Stimulated activated CD8-positive, alpha-beta memory T cell treated with anti-CD3 and anti-CD28 coated beads, Interleukin-12 subunit alpha, Interleukin-12 subunit beta, amount 100 ng/mL, for 24 hours (primary cell): ENCODE measurements around the gene NRG2.

Experiments used
- DNase-seq: peaks from one replicate; pipeline ENCODE4 v3.0.0-alpha.2; 2020; ENCODE audit errors: extremely low read depth

Gene NRG2

GRCh38 chr5:139946440-139946839 is 96.7 kb downstream of the NRG2 start:
- DNase-seq = no peak

DNA sequence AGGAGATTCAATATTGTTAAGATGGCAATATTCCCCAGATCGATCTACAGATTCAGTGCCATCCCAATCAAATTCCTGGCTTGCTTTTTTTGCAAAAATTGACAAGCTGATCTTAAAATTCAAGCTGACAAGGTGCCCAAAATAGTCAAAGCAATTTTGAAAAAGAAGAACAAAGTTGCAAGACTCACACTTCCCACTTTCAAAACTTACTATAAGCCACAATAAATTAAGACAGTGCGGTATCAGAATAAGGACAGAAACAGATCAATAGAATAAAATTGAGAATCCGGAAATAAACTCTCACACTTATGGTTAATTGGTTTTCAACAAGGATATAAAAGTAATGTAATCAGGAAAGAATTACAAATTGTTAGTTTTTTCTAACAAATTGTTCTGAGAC is 97.1 kb downstream of the NRG2 start:
- DNase-seq = no peak

GRCh38 chr5:139942243-139942642 is 100.9 kb downstream of the NRG2 start:
- no peak for DNase-seq

GRCh38 chr5:139930406-139930805 is 112.7 kb downstream of the NRG2 start:
- no peak for DNase-seq

DNA sequence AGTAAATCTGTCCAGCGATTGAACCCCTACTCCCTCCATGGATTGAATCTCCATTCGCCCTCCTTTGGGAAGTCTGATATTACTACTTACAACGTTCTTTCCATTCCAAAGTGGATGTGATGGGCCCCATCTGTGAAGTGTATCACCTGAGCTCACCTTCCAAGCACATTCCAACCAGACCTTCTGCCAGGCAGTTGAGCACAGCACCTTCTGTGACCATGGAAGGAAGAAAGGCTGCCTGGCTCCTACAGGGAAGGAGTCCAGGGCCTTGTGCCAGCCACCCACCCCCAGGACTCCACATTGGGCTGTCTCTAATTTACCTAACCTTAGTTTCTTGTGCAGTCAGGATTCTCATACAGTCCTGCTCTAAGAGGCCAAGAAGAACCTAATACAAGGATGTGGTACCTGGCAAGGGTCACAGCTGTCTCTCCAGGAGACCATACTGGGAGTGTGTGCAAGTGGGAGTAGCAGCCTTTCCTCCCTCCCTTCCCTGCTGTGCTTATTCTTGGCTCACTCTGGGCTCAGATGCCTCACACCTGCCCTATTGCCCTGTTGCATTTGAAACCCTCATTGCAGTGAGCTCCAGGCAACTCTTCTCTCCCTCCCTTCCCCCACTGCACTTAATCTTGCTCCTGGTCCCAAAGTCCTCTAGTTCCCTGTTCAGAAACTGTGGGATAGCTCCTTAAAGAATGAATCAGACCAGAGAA is 116.1 kb downstream of the NRG2 start:
- DNase-seq = no peak

DNA sequence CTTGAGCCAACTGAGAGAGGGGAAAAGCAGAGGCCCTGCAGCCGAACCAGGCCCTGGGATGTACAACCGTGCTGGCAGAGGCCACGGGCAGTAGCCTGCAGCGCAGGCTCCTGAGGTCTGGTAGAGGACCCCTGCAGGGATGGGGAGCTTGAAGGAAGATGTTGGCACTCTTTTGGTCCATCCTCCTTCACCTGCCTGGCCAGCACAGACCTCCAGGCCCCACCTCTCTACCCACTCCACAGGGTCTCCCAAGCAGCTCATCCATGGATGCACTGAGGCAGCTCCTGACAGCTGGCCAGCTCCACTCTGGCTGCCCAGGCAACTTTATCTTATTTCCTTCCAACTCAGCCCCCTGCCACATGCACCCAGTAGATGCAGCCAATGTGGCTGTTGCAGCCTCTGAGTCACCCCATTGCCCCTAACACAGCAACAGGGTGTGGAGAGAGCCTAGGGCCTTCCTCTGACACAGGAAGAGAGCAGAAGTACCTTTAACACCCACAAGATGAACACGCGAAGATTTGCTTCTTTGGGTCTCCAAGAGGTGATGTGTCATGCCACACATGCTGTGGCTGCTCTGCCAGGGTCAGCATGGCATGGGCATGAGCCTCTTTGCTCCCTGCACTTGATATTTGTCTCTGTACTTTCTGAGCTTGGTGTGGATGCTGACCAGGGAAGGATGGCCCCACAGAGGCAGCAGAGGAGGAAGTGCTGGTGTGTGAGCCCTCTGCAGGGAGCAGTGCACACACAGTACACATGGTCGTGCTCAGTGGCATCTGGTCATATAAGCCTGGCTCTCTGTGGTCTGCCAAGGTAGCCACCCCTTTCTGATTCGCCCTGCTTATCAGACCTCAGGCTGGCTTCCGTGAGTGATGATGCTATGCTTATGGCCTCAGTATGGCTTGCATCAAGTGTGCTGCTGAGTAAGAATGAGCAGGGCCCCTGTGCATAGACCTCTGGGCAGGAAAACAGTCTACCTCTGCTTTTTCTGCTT is 117.2 kb downstream of the NRG2 start:
- DNase-seq = no peak

GRCh38 chr5:139925216-139925562 is 117.9 kb downstream of the NRG2 start:
- no peak for DNase-seq

- DNase-seq = no peak
Observed at GRCh38 chr5:139924294-139925215, 118.5 kb downstream of the NRG2 start.

- DNase-seq = no peak
Observed at GRCh38 chr5:139919308-139919707, 123.8 kb downstream of the NRG2 start.

GRCh38 chr5:139915834-139916233 is 127.3 kb downstream of the NRG2 start:
- DNase-seq = no peak

DNA sequence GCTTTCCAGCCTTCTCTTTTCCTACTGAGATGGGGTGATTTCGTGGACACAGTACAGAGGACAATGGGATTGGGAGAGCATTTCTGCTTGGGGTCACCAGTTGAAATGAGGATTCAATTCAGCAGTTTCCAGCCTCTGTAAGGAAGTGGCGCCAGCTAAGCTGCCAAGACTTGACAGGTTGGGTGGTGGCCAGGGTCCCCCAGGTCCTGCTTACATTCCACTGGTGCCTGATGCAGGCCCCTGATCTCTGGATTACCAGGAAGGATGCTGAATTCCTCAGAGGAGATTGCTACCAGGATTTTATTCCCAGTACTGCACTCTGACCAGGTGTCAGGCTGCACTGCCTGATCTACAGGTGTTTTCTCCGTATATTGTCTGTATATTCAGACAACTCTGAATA is 127.8 kb downstream of the NRG2 start:
- DNase-seq = no peak

DNA sequence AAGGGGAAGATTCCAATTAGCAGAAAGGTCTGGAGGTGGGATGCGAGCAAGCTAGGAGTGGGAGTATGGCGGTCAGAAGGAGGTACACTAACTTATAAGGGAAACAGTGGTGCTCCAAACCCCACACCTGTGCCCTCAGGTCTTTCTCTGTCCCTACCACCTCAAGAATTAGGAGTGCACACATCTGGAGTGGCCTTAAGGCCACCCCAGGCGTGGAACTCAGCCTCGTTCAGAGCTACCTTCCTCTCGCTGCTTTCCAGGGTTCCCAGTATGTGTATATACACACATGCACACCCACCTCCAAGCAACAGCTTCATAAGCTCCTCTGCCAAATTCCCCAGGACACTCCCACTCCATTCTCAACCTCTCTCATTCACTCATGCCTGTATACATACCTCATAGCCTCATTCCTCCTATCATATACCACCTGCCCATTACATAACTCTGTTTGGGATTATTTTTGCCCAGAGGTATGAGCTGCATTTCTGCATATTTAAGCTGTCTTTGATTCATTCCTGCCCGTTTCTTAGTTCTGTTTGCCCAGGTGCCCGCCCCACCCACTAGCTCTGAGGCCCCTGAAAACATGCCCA is 128.8 kb downstream of the NRG2 start:
- no peak for DNase-seq

DNA sequence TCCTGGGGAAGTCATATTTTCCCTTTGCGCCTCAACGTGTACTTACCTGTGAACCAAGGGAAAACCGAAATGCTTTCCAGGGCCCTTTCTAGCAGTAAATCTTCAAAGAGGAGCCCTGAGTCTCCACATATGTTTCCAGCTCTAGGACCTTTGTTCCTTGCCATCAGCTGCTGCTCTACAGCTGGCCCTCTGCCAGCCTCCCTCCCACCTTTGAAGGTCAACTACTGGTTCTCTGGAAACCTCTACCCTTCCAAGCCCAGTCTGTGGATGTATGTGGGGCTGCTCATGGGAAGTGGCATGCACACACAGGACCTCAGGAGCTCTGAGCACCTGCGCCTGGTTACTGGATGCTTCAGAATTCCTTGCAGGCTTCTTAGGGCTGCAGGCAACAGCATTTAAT is 130.3 kb downstream of the NRG2 start:
- DNase-seq = no peak

DNA sequence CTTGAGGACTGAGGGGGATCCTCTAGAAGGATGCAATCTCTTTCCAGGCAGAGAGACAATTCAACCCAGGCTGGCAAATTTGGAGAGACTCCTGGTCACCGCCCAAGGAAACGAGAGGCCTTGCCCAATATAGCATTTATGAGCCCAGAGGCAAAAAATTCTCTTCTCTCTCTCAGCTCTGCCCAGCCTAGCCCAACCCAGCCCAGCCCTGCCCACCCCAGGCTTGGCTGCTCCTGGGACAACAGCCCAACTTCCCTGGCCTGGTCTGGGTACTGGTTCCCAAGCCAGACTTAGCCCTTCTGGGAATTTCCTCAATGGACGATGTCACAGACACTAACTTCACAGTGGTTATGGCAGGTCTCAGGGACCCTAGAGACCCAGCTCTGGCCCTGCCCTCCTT is 130.9 kb downstream of the NRG2 start:
- DNase-seq = no peak

GRCh38 chr5:139911425-139912120 is 131.5 kb downstream of the NRG2 start:
- no peak for DNase-seq

GRCh38 chr5:139910901-139911300 is 132.2 kb downstream of the NRG2 start:
- DNase-seq = no peak

DNA sequence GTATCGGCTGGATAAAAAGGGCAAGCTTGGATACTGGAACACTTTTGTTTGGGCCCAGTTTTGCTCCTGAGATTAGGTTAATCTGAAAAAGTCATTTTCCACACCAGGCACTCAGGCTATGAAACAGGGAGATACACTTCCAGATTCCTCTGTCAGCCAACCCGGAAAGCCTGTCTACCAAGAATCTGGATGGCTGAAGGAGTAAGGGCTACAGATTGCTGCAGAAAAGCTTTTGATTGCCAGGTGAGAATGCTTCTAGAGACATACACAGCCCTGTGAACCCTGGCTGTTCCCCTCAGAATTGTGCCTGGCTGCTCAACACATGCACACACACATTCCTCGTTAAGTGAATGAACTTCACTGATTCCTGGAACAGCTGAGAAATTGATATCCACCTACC is 133.1 kb downstream of the NRG2 start:
- DNase-seq = no peak

GRCh38 chr5:139908749-139909148 is 134.3 kb downstream of the NRG2 start:
- DNase-seq = no peak

- DNase-seq = no peak
Observed at GRCh38 chr5:139906661-139907060, 136.4 kb downstream of the NRG2 start.

DNA sequence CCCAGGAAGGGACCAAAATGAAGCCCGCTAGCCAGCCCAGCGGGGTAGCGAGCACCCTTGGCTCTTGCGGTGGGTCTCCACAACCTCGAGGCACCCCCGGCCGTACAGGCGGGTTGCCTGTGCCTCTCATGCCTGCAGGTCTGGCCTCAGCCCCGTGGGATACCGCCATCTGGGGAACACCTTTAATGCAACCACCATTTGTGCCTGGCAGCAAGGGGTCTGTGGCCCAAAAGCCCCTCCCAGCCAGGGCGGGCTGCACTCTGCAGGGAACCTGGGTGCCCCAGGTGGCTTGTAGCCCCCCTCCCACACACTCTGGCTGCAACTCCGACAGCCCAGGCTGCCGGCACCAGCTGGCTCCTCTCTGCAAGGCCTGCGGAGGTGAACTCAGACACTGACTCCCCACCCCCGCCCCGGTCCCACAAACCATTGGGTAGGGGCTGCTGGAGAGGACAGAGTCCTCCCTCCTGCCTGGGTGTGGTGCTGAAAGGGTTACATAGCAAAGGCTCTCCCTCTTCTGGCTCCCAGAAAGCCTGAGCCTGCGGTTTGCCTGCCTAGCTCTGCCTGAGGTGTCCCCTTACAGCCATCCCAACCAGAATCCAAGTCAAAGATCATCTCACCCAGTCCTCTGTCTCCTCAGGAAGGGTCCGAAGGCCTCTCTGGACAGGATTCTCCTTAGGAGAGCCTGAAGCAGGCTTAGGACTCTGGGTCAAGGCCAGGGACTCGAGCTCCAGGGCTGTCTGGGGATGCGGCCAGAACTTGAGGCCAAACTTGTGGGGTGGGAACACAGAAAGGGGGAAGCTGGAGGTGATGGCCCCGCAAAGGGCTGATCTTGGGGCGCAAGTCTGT is 138.1 kb downstream of the NRG2 start:
- no peak for DNase-seq
